IMR-90 (cell line): ENCODE results near the gene CCSER1. TPM values are rescaled to one million over a fixed set of nuclear protein-coding genes. Genes with fewer than 3 reads are reported as not detected.

Source experiments
- ATAC-seq: fragments of 200-7000 bp; cut with Tn5 transposase; 2 replicates; pipeline ENCODE4 v1.9.1; 2020; ENCODE audit warnings: low read depth, mild to moderate bottlenecking, moderate library complexity
- BruUV-seq: library from RNA; stranded (reverse); fragments of 400-500 nt; replicated peaks from 2 replicates; lab custom pipeline; 2021; lab: Mats Ljungman, UMichigan
- CTCF ChIA-PET: fragments of 300-600 bp; formaldehyde crosslinking; extraction: SDS; loops from one replicate; lab custom pipeline; 2021; ENCODE audit warnings: antibody characterized with exemption; lab: Yijun Ruan, JAX
- POLR2A ChIA-PET: fragments of 300-600 bp; sonication (Branson Sonifier 250); formaldehyde crosslinking; loops from one replicate; lab custom pipeline; 2022; ENCODE audit warnings: antibody characterized with exemption; ENCODE audit not compliant: unreplicated experiment; lab: Charles Lee
- DNase-seq: peaks from one replicate; pipeline ENCODE4 v3.0.0; 2013
- H2AFZ ChIP-seq: replicated peaks from 2 replicates; pipeline ENCODE3; 2013; ENCODE audit warnings: low read length, mild to moderate bottlenecking; ENCODE audit not compliant: poor library complexity
- H2AK5ac ChIP-seq: 2 replicates; pipeline ENCODE4 v1.6.1; 2013; ENCODE audit warnings: low read depth, low read length, inconsistent platforms
- H2AK9ac ChIP-seq: replicated peaks from 2 replicates; pipeline ENCODE3; 2013; ENCODE audit warnings: mild to moderate bottlenecking, low read depth, low read length, moderate library complexity; ENCODE audit not compliant: poor library complexity
- H2BK120ac ChIP-seq: 2 replicates; pipeline ENCODE4 v1.6.1; 2013; ENCODE audit warnings: low read depth, low read length, inconsistent platforms
- H2BK15ac ChIP-seq: 3 replicates; pipeline ENCODE4 v1.6.1; 2013; ENCODE audit warnings: low read depth, low read length, inconsistent platforms
- H2BK20ac ChIP-seq: 2 replicates; pipeline ENCODE4 v1.6.1; 2013; ENCODE audit warnings: low read depth, mild to moderate bottlenecking, inconsistent platforms, low read length, moderate library complexity
- H2BK5ac ChIP-seq: 2 replicates; pipeline ENCODE4 v1.6.1; 2013; ENCODE audit warnings: mild to moderate bottlenecking, low read depth, low read length, inconsistent platforms; ENCODE audit not compliant: poor library complexity, severe bottlenecking
- H3K14ac ChIP-seq: replicated peaks from 2 replicates; pipeline ENCODE4 v1.6.1; 2013; ENCODE audit warnings: low read depth, low read length, inconsistent platforms
- H3K18ac ChIP-seq: 2 replicates; pipeline ENCODE4 v1.6.1; 2013; ENCODE audit warnings: low read depth, low read length, control low read depth
- H3K23ac ChIP-seq: 2 replicates; pipeline ENCODE4 v1.6.1; 2013; ENCODE audit warnings: low read depth, low read length, inconsistent platforms
- H3K27ac ChIP-seq: 2 replicates; pipeline ENCODE4 v1.5.1; 2013; ENCODE audit warnings: mild to moderate bottlenecking, control low read depth, low read length; ENCODE audit not compliant: insufficient read depth
- H3K27me3 ChIP-seq: 2 replicates; pipeline ENCODE4 v1.6.1; 2013; ENCODE audit warnings: low read length; ENCODE audit not compliant: control insufficient read depth, insufficient read depth
- H3K36me3 ChIP-seq: 2 replicates; pipeline ENCODE4 v1.6.1; 2013; ENCODE audit warnings: low read length, mixed read lengths; ENCODE audit not compliant: control insufficient read depth, insufficient read depth
- H3K4ac ChIP-seq: 2 replicates; pipeline ENCODE4 v1.6.1; 2013; ENCODE audit warnings: low read depth, low read length, inconsistent platforms
- H3K4me1 ChIP-seq: 2 replicates; pipeline ENCODE4 v1.6.1; 2013; ENCODE audit warnings: low read length, mixed read lengths; ENCODE audit not compliant: control insufficient read depth, insufficient read depth
- H3K4me2 ChIP-seq: 2 replicates; pipeline ENCODE4 v1.6.1; 2013; ENCODE audit warnings: low read depth, mild to moderate bottlenecking, control low read depth, low read length, moderate library complexity
- H3K4me3 ChIP-seq: 2 replicates; pipeline ENCODE4 v1.5.1; 2013; ENCODE audit warnings: low read depth, mild to moderate bottlenecking, control low read depth, low read length, moderate library complexity; ENCODE audit not compliant: insufficient read depth
- H3K56ac ChIP-seq: 2 replicates; pipeline ENCODE4 v1.6.1; 2013; ENCODE audit warnings: low read length, inconsistent platforms; ENCODE audit not compliant: insufficient read depth; ENCODE audit errors: extremely low read depth
- H3K79me1 ChIP-seq, 2 experiments: 2 replicates each; pipeline ENCODE4 v1.6.1; 2013; ENCODE audit warnings: low read length in 2 of 2, inconsistent platforms in 1 of 2, low read depth in 1 of 2
- H3K9ac ChIP-seq: 2 replicates; pipeline ENCODE4 v1.6.1; 2013; ENCODE audit warnings: low read depth, low read length, control low read depth
- H3K9me1 ChIP-seq: 2 replicates; pipeline ENCODE4 v1.6.1; 2013; ENCODE audit warnings: low read length, inconsistent platforms; ENCODE audit not compliant: insufficient read depth
- H3K9me3 ChIP-seq: 2 replicates; pipeline ENCODE4 v1.6.1; 2013; ENCODE audit warnings: low read length; ENCODE audit not compliant: control insufficient read depth, insufficient read depth
- H4K20me1 ChIP-seq: 2 replicates; pipeline ENCODE4 v1.6.1; 2013; ENCODE audit warnings: low read length, inconsistent platforms; ENCODE audit not compliant: insufficient read depth
- H4K5ac ChIP-seq: 2 replicates; pipeline ENCODE4 v1.6.1; 2013; ENCODE audit warnings: mild to moderate bottlenecking, low read depth, low read length, control low read depth
- H4K8ac ChIP-seq, 2 experiments: 2 replicates each; pipeline ENCODE4 v1.6.1; 2013; ENCODE audit warnings: low read depth in 2 of 2, low read length in 2 of 2, control low read depth in 1 of 2, inconsistent platforms in 1 of 2
- H4K91ac ChIP-seq: 2 replicates; pipeline ENCODE4 v1.6.1; 2013; ENCODE audit warnings: low read depth, low read length, inconsistent platforms; ENCODE audit not compliant: insufficient read depth
- MAFK ChIP-seq: IDR thresholded peaks from 2 replicates; pipeline ENCODE4 v1.6.1; 2012; ENCODE audit warnings: low read depth, low read length, improper control_type of control experiment
- SMC3 ChIP-seq: fragments of 150-350 bp; IDR thresholded peaks from 2 replicates; pipeline ENCODE4 v1.6.1; 2016; ENCODE audit warnings: low read depth, mild to moderate bottlenecking, antibody characterized with exemption, low read length, moderate library complexity
- WGBS, 2 experiments: methylation state at CpG; one replicate each; pipeline versions ENCODE4 v1.1.5 to v1.1.7; 2013; ENCODE audit warnings: missing lambda C conversion rate in 2 of 2; ENCODE audit not compliant: insufficient read length in 1 of 2; ENCODE audit errors: extremely low coverage in 2 of 2; 5-methylcytosine and 5-hydroxymethylcytosine counted together
- dilution Hi-C: fragments of 300-500 bp; cut with HindIII; formaldehyde crosslinking; loops from one replicate; pipeline ENCODE4 v1.14.3; 2018; ENCODE audit warnings: low sequenced_read_pairs; ENCODE audit not compliant: unreplicated experiment
- in situ Hi-C: fragments of 300-500 bp; cut with MboI; formaldehyde crosslinking; loops from 3 replicates; pipeline ENCODE4 v1.14.3; 2019; ENCODE audit warnings: low sequenced_read_pairs, inconsistent platforms, mixed read lengths
- intact Hi-C: fragments of 100-400 bp; cut with micrococcal nuclease; formaldehyde crosslinking; loops from 2 replicates; pipeline ENCODE4 v1.10.0; 2022
- polyA plus RNA-seq, 3 experiments: library from polyadenylated mRNA; depleted of rRNA; stranded (reverse); fragments of >200 nt; gene quantifications; 2 replicates each; pipeline ENCODE4 v1.2.3, GENCODE V29; 2012; ENCODE audit warnings: low replicate concordance in 1 of 3
- total RNA-seq: library from RNA; depleted of rRNA; stranded (reverse); fragments of >200 nt; gene quantifications from 2 replicates; pipeline ENCODE4 v1.2.3, GENCODE V29; 2012

CCSER1 gene
- total and polyA plus RNA-seq, 2 of the 4 experiments (the other 2 are of a cell fraction), result not detected

- DNase-seq (no peak), ATAC-seq (no peak)
- Histone ChIP-seq H3K23ac (no peak overlapping the region), H3K14ac (no peak overlapping the region), H3K56ac (no peak overlapping the region), H3K9me3 (no peaks in the 10 kb centered on the region), H4K91ac (no peak overlapping the region), H4K8ac (no peak overlapping the region), H2AK9ac (no peak overlapping the region), H2BK20ac (no peak overlapping the region), H3K4me2 (no peak overlapping the region), H4K20me1 (no peaks in the 10 kb centered on the region), H3K4me1 (no peaks in the 10 kb centered on the region), H4K5ac (no peak overlapping the region), H3K18ac (no peak overlapping the region), H3K4me3 (no peak overlapping the region), H3K9ac (no peak overlapping the region), H2AK5ac (no peak overlapping the region), H2BK5ac (no peak overlapping the region), H2AFZ (no peak overlapping the region), H3K9me1 (no peaks in the 10 kb centered on the region), H2BK15ac (no peak overlapping the region), H3K27ac (no peak overlapping the region), H3K4ac (no peak overlapping the region), H3K36me3 (no peaks in the 10 kb centered on the region), H2BK120ac (no peak overlapping the region), H3K79me1 (no peaks in the 10 kb centered on the region), H3K27me3 (no peaks in the 10 kb centered on the region)
- ChIA-PET POLR2A (no interaction called here), CTCF (no interaction called here)
- in situ Hi-C loops (no loop called here), dilution Hi-C loops (no loop called here), intact Hi-C loops (no loop called here)
- no TSS peak for BruUV-seq
- WGBS, 2 experiments, result no CpG with 5 or more reads among the region's 4 CpGs
- no peak for TF ChIP-seq MAFK
- TF ChIP-seq SMC3, result no peak
These were observed 1001.3 kb downstream of the CCSER1 start for GRCh38 chr4:91128519-91128918.
